HT1080 (cell line): ENCODE results near the gene OTOG. TPM values are rescaled to one million over a fixed set of nuclear protein-coding genes. Genes with fewer than 3 reads are reported as not detected.
"Not testable (repeated sequence)": the region's sequence is repeated elsewhere in the genome, so short reads cannot be mapped to it uniquely, and the experiment has no call there.

Source experiments
- DNase-seq: peaks from one replicate; pipeline ENCODE4 v3.0.0-alpha.2; 2015; ENCODE audit warnings: low read depth
- total RNA-seq: library from RNA; depleted of rRNA; stranded (reverse); fragments of >200 nt; shearing (Covaris generic); gene quantifications from 2 replicates; pipeline ENCODE4 v1.2.3, GENCODE V29; 2014

Gene OTOG
- total RNA-seq, 1 experiment from 2014 or later = not detected

DNA sequence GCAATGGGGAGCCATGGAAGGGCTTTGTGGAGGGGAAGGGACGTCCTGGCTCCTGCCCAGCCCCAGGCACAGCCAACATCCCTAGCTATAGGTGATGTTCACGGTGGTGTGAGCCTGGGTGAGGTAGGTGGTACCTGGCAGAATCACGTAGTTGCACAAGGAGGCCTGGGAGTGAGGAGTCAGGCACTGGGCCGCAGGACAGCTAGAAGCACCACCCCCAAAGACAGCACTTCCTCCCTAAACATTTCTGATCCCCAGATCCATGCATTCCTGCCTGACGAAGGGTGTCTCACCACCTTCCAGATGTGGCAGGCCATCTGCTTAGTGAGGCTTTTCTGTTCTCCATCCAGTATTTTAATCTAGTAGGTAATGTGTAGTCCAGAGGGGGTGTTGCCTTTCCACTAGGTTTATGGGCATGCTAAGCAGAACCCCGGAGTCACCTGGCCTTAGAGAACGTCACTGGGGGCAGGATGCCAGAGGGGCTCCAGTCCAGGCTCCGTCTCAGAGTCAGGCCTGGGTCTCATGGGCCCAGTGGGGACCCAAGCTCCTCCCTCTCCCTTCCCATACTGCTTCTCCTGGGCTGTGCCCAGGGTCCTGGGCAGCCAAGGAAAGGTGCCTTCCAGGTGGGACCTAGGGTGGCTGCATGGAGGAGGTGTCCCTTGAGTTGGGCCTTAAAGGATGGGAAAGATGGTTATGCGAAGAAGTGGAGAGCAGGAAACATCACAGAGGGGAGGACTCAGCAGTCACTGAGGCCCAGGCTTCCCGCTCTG is 56.2 kb downstream of the OTOG start:
- DNase-seq = no peak

DNA sequence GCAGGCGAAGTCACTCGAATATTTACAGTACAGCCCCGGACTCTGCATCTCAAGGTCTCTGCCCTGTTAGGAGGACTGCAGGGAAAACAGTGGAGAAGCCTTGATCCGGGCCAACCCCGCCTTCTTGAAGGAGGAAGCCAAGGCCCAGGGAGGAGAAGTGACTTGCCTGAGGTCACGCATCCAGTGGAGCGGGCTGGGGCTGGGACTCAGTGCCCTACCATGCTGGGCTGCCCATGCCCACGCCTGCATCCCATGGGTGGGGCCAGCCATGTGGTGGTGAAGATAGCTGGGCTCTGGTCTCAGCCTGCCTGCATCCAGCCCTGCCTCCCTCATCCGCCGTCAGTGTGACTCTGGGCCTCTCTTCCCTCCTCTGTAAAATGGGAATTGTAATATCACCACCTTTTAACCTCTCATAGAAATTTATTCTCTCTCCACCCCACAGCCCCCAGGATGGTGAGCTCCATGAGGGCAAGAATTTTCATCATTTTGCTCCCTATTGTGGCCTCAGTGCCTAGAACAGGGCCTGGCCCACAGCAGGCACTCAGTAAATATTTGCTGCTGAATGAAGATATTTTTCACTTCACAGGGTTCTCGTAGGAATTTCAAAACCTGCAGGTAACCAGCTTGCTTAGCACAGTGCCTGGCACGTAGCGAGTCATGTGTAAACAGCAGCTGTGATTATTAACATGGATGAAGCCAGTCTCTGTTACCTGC is 57.3 kb downstream of the OTOG start:
- DNase-seq = no peak

DNA sequence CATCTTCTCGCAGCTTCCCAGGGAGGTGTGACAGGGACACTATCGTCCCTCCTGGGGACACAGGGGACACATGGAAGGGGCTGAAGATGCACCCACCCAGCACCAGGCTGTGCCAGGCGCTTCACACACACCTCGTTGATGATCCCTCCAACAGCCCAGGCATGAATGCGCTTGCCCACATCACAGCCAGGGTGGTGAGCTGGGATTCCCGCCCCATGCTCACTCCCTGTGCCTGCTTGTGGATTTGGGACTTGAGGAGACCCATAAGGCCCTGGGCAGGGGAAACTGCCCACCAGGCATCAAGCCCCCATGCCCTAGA is 57.8 kb downstream of the OTOG start:
- no peak for DNase-seq

DNA sequence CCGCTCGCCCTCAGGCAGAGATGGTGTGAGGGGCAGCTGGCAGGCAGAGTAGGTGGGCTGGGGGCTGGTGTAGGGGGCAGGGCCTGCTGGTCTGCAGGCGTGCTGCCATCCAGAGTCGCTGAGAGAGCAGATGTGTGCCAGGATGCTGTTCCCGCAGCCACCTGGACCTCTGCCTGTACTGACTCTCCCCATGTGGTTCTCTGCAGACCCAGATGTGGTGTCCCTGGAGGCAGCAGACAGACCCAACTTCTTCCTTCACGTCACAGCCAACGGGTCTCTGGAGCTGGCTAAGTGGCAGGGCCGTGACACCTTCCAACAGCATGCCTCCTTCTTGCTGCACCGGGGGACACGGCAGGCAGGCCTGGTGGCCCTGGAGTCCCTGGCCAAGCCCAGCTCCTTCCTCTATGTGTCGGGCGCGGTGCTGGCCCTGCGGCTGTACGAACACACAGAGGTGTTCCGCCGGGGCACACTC is 58.6 kb downstream of the OTOG start:
- DNase-seq = no peak

DNA sequence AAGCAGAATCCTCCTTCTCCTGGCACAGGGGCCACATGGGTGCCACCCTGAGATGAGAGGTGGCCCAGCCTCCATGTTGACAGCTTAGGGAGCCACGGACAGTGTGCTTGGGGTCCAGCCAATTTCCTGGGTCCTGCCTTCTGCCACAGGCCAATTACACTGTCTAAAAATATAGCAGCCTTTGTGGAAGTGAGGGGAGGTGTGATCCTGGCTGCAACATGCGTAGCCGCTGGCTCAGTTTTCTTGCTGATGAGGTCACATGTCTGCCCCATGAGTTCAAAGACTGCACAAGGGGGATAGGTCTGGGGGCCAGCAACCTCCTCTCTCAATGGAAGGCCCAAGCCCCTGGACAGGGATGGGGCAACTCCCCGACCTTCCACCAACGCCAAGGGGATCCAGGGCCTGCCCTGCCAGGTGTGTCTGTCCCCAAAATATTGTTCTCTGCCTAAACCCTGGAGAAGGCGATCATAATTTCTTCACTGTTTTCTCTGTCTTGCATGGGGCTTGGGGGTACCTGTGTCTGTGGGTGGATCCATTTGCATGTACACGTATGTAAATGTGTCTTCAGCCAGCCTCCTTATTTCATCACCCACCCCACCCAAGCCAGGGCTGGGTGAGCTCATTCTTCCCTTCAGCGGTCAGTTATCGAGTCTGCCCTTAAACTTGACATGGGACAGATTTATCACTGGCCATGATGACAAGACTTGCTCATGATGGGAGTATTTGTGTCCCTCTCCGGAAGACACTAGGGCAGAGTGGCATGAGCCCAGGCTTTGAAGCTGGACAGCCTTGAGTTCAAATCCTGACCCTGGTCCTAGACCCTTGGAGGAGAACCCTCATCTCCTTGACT is 59.4 kb downstream of the OTOG start:
- DNase-seq = no peak

DNA sequence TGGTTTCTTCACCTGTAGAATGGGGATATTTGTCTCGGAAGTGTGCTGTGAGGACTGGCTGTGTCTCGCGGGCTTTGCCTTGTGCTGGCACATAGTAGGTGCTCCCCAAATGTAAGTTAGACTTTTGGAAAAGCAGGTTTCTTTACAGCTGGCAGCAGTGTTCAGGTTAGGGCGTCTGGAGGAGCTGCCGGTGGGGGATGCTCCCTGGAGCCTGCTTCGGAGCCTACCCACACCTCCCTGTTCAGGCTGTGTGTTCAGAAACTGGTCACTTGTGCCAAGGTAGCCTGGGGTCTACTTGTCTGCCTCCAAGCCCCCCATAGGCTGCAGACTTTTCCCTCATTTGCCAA is 60.0 kb downstream of the OTOG start:
- DNase-seq = no peak

DNA sequence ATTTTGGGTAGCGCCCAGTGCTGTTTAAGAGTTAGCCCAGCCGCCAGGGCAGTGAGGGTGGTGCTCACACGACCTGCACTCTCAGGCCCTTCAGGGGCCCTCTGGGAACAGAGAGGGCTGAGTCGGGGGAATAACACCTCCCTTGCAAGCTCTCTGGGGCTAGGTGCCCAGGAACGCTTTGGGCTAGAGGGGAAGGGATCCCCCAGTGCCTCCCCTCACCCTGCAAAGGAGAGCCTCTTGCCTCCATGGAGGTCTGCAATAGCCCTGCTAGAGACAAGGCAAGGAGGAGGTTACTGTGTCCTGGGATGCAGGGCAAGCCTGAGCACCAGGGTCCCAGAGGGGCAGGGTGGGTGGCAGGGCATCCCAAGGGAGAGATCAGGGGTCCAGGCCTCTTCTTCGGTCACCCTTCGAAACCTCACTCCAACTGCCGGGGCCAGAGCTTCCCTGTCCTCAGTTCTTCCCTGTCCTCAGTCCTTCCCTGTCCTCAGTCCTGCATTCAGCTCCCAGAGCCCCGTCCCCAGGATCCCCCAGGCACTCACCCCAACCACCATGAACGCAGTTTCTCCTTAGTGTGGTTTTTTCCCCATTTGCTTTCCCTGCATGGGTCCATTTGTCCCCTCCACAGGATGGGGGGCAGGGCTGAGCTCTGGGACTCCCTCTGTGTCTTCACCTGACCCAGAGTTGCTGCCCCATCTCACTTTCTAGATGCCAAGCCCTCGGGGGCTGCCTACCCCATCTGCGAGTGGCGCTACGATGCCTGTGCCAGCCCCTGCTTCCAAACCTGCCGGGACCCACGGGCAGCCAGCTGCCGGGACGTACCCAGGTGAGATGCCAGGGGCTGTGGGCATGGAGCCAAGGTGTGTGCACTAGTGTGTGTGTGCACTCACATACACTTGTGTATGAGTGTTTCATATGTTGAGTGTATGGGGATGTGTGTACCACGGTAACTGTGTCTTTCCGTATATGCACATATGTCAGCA is 60.8 kb downstream of the OTOG start:
- no peak for DNase-seq

DNA sequence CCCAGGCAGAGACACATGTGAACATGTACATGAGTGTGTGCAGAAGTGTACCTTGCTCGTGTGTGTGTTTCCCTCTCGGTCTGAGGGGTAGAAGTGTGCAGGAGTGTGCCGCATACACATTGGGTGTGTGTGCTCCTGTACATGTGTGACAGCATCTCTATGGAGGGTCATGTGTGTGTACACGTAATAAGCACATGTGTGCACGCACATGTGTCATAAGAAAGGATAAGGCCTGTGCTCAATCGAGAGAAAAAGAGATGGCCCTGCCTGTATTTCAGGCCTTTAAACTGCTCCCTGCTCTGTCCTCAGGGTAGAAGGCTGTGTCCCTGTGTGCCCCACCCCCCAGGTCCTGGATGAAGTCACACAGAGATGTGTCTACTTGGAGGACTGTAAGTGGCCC is 61.8 kb downstream of the OTOG start:
- no peak for DNase-seq

DNA sequence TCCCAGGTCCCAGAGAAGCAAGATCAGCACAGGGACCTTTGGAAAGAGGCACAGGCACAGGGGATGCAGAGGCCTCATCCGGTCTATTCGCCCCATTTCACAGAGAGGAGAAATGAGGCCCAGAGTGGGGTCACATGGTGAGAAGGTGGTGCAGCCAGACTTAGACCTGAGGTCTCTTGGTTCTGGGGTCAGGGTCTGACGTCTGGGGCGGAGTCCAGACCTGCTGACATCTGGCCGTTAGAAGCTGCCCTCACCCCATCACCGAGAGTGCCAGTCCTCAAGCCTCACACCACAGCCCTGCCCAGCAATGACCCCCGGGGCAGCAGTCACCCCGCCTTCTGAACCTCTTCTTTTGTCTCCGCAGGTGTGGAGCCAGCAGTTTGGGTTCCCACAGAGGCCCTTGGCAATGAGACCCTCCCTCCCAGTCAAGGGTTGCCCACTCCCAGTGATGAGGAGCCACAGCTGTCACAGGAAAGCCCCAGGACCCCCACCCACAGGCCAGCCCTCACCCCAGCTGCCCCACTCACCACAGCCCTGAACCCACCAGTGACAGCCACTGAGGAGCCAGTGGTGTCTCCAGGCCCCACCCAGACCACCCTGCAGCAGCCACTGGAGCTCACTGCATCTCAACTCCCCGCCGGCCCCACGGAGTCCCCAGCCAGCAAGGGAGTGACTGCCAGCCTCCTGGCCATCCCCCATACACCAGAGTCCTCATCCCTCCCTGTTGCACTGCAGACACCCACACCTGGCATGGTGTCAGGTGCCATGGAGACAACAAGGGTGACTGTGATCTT is 62.4 kb downstream of the OTOG start:
- no peak for DNase-seq

DNA sequence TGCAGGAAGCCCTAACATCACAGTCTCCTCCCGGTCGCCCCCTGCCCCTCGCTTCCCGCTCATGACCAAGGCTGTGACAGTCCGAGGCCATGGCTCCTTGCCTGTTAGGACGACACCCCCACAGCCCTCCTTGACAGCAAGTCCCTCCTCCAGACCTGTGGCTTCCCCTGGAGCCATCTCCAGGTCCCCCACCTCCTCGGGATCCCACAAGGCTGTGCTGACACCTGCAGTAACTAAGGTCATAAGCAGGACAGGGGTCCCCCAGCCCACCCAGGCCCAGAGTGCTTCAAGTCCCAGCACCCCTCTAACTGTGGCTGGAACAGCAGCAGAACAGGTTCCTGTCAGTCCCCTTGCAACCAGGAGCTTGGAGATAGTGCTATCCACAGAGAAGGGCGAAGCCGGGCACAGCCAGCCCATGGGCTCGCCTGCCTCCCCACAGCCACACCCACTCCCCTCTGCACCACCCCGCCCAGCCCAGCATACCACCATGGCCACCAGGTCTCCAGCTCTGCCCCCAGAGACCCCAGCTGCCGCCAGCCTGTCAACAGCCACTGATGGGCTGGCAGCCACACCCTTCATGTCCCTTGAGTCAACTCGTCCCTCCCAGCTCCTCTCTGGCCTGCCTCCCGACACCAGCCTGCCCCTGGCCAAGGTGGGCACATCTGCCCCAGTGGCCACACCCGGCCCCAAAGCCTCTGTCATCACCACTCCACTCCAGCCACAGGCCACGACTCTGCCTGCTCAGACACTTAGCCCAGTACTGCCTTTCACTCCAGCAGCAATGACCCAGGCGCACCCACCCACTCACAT is 63.2 kb downstream of the OTOG start:
- DNase-seq = no peak

DNA sequence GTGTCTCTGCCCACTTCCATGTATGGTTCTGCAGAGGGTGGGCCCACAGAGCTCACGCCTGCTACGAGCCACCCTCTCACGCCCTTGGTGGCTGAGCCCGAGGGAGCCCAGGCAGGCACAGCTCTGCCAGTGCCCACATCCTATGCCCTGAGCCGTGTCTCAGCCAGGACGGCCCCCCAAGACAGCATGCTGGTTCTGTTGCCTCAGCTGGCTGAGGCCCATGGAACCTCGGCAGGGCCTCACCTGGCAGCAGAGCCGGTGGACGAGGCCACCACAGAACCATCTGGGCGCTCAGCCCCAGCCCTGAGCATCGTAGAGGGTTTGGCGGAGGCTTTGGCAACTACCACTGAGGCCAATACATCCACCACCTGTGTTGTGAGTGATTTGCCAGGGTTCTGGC is 64.0 kb downstream of the OTOG start:
- DNase-seq = no peak

DNA sequence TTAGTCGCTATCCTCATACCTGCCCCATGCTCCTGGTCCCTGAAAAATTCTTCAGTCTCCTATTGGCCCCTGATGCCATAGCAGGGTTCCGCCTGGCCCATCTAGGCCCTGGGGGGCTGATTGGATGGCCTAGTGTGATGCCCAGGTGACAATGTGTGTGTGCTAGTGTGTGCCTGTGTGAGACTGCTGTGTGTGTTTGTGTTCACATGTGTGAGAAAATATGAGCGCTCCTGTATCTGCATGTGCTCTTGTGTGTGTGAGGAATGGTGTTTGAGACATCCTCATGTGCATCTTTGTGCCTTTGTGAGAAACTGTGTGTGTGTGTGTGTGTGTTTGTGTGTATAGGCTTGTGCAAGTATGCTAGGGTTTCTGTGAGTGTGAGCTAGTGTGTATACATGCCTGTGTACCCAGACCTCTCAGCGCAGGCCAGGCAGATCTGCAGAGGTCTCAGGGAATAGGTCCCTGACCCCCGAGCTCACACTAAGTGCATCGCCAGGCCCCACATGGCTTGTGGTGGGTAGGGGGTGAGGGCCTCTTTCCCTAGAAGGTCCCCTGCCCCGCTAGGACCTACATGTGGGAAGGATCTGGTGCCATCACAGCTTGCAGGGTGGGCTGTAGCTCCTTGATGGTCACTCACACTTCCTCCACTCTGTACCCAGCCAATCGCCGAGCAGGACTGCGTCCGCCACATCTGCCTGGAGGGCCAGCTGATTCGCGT is 64.6 kb downstream of the OTOG start:
- DNase-seq = no peak

DNA sequence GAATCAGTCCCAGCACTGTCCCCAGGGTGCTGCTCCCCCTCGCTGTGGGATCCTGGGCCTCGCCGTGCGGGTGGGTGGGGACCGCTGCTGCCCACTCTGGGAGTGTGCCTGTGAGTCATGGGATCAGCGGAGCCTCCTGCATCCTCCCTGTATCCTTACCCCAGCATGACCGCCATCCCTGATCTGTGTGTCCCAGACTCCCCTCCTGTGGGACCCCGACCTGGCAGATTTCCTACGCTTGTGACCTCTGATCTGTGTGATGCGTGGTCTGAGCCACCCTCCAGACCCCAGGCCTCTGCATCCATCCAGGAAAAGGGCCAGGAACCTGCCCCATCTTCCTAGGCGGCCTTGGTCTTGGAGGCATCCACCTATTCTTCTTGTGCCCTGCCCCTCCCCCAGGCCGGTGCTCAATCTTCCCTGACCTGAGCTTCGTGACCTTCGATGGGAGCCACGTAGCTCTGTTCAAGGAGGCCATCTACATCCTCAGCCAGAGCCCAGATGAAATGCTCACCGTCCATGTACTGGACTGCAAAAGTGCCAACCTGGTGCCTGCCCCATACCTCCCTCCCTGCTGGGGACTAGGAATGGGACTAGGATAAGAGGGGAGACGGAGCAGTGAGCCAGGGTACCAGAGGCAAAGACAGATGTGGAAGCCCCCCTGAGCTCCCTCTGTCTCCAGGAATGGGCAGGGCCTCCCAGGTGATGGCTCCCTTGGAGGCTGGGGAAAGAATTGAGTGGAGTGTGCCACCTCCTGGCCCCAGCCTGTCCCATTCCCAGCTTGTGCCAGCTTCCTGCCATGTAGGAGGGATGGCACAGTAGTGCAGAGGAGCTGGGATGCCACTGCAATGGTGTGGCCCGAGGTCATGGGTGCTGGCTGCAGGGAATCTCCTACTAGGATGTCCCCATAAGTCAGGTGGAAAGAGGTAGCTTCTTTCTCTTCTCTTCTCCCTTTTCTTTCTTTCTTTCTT is 65.4 kb downstream of the OTOG start:
- DNase-seq = no peak

DNA sequence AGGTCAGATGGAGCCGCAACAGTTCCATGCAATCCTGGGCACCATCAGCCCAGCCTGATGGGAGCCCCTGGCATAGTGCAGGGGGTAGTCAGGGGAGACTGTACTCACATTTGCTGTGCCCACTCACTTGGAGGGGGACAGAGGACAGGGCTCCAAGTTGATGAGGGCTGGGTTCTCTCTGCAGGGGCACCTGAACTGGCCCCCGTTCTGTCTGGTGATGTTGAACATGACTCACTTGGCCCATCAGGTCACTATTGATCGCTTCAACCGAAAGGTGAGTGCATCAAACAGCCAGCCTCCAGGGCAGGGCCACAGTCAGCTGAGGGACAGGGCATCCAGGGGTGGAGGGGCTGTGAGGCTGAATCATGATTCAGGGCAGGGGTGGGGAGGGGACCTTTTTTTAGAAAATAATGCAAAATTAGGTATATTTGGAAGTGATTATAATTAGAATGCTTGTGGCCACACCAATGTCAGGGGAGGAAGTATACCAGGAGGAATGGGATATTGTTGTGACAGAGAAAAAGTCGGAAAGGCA is 66.4 kb downstream of the OTOG start:
- no peak for DNase-seq

DNA sequence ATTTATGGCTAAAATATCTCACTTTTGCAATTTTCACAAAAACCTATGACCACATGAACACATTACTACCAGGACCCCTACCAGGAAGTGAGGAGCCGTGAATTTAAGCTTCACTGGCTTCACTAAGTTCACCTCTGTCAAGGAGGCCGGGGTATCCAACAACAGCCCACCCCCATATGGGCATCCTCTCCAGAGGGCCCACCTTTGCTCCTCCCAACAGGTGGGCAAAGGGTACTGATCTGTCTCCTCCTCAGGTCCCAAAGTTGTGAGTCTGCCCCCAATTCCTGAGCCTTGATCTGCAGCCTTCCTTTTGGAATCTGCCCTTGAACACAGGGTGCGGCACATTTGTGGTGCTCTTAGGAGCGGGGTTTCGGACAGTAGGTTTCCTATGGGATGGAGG is 66.9 kb downstream of the OTOG start:
- DNase-seq = no peak

DNA sequence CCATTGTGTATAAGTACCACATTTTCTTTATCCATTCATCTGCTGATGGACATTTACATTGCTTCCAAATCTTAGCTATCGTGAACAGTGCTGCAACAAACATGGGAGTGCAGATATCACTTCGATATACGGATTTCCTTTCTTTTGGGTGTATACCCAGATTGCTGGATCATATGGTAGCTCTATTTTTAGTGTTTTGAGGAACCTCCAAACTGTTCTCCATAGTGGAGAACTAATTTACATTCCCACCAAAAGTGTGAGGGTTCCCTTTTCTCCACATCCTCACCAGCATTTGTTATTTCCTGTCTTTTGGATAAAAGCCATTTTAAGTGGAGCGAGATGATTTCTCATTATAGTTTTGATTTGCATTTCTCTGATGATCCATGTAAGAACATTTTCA is 75.7 kb downstream of the OTOG start:
- DNase-seq = not testable (repeated sequence)

DNA sequence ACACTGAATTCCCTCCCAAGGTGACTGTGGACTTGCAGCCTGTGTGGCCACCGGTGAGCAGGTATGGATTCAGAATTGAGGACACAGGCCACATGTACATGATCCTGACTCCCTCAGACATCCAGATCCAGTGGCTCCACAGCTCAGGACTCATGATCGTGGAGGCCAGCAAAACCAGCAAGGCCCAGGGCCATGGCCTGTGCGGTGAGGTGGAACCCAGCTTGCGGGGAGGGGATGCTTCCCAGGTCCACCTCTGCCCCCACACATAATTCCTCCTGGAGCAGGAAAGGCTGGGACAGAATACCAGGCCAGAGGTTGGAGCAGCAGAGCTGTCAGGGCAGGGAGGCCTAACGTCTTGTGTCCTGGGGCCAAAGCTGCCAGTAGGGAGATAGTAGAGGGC is 82.1 kb downstream of the OTOG start:
- DNase-seq = no peak
